HCT116 (cell line): ENCODE data around the gene BMPER. TPM values are rescaled to one million over a fixed set of nuclear protein-coding genes. Genes with fewer than 3 reads are reported as not detected.

Experiments used
- ATAC-seq: fragments of 200-7000 bp; cut with Tn5 transposase; 2 replicates; pipeline ENCODE4 v1.9.1; 2020; ENCODE audit warnings: mild to moderate bottlenecking, moderate library complexity
- BruUV-seq: library from RNA; stranded (reverse); fragments of 400-500 nt; replicated peaks from 2 replicates; lab custom pipeline; 2021; lab: Mats Ljungman, UMichigan
- CTCF ChIA-PET: fragments of 300-600 bp; sonication (Branson Sonifier 250); formaldehyde crosslinking; loops from one replicate; lab custom pipeline; 2021; ENCODE audit warnings: antibody characterized with exemption; lab: Charles Lee
- POLR2A ChIA-PET: fragments of 300-600, 350-600 bp; sonication (Branson Sonifier 250); formaldehyde crosslinking; loops from one replicate; lab custom pipeline; 2021; ENCODE audit warnings: antibody characterized with exemption; lab: Charles Lee
- RAD21 ChIA-PET, 2 experiments: fragments of 300-600 bp; sonication (Branson Sonifier 250); formaldehyde crosslinking; loops; one replicate each; lab custom pipeline; 2023; ENCODE audit warnings: low total read pairs in 2 of 2; ENCODE audit not compliant: uncharacterized antibody in 2 of 2, unreplicated experiment in 2 of 2, low non-redundant PET in 1 of 2; lab: Charles Lee
- DNase-seq: peaks from one replicate; pipeline ENCODE4 v3.0.0-alpha.2; 2010; ENCODE audit warnings: low read depth, low spot score
- H2AFZ ChIP-seq: fragments of 200-600 bp; shearing (Covaris generic), sonication (generic); 2 replicates; pipeline ENCODE4 v1.6.1; 2017; ENCODE audit warnings: low read depth, mixed run types, mixed read lengths, antibody characterized with exemption, low read length; ENCODE audit not compliant: poor library complexity, severe bottlenecking
- H3K27ac ChIP-seq: 2 replicates; pipeline ENCODE4 v1.5.1; 2012; ENCODE audit warnings: low read depth, low read length
- H3K27me3 ChIP-seq: fragments of 200-600 bp; sonication (generic); 2 replicates; pipeline ENCODE4 v1.6.1; 2016; ENCODE audit warnings: mixed run types, low read length, mixed read lengths; ENCODE audit not compliant: insufficient read depth
- H3K36me3 ChIP-seq, 2 experiments: fragments of 200-500 bp in 1 of 2; fragments of 200-600 bp in 1 of 2; sonication (Bioruptor generic) in 1 of 2; sonication (generic) in 1 of 2; 2 replicates each; pipeline versions ENCODE4 v1.5.1 to v1.6.1; 2014 to 2016; ENCODE audit warnings: low read length in 2 of 2, inconsistent platforms in 1 of 2, mixed read lengths in 1 of 2, mixed run types in 1 of 2; ENCODE audit not compliant: insufficient read depth in 2 of 2, control insufficient read depth in 1 of 2
- H3K4me1 ChIP-seq, 2 experiments: fragments of 200-600 bp in 1 of 2; sonication (generic) in 1 of 2; 2 replicates each; pipeline versions ENCODE4 v1.5.1 to v1.6.1; 2012 to 2017; ENCODE audit warnings: low read length in 2 of 2, inconsistent platforms in 1 of 2, mild to moderate bottlenecking in 1 of 2, mixed read lengths in 1 of 2, mixed run types in 1 of 2, moderate library complexity in 1 of 2; ENCODE audit not compliant: insufficient read depth in 2 of 2, control insufficient read depth in 1 of 2
- H3K4me2 ChIP-seq: fragments of 200-600 bp; sonication (generic); 2 replicates; pipeline ENCODE4 v1.6.1; 2017; ENCODE audit warnings: mixed run types, low read length, mixed read lengths
- H3K4me3 ChIP-seq, 2 experiments: fragments of 200-600 bp in 1 of 2; sonication (generic) in 1 of 2; replicated peaks in 1 of 2; 2 replicates each; pipeline ENCODE4 v1.5.1; 2011 to 2016; ENCODE audit warnings: low read length in 2 of 2, control low read depth in 1 of 2, low read depth in 1 of 2, mild to moderate bottlenecking in 1 of 2, mixed read lengths in 1 of 2, mixed run types in 1 of 2
- H3K79me2 ChIP-seq: fragments of 200-600 bp; sonication (generic); 2 replicates; pipeline ENCODE4 v1.6.1; 2017; ENCODE audit warnings: mild to moderate bottlenecking, mixed run types, low read length, moderate library complexity, mixed read lengths; ENCODE audit not compliant: insufficient read depth
- H3K9ac ChIP-seq: fragments of 200-600 bp; sonication (generic); 2 replicates; pipeline ENCODE4 v1.6.1; 2016; ENCODE audit warnings: low read length, mixed read lengths
- H3K9me2 ChIP-seq: fragments of 200-600 bp; sonication (generic), shearing (Covaris generic); 2 replicates; pipeline ENCODE4 v1.6.1; 2017; ENCODE audit warnings: mixed run types, mild to moderate bottlenecking, moderate library complexity; ENCODE audit not compliant: insufficient read depth
- H3K9me3 ChIP-seq, 2 experiments: fragments of 200-500 bp in 1 of 2; fragments of 200-600 bp in 1 of 2; sonication (Bioruptor generic) in 1 of 2; sonication (generic) in 1 of 2; 2 replicates each; pipeline ENCODE4 v1.6.1; 2014 to 2017; ENCODE audit warnings: low read length in 2 of 2, mixed read lengths in 2 of 2, inconsistent platforms in 1 of 2, low read depth in 1 of 2, mild to moderate bottlenecking in 1 of 2, mixed run types in 1 of 2, moderate library complexity in 1 of 2; ENCODE audit not compliant: control insufficient read depth in 1 of 2, insufficient read depth in 1 of 2
- H4K20me1 ChIP-seq: fragments of 200-600 bp; sonication (generic), shearing (Covaris generic); 2 replicates; pipeline ENCODE4 v1.6.1; 2017; ENCODE audit warnings: mixed run types, mild to moderate bottlenecking, moderate library complexity; ENCODE audit not compliant: insufficient read depth
- CBX3 ChIP-seq: IDR thresholded peaks from 2 replicates; pipeline ENCODE4 v1.6.1; 2012; ENCODE audit warnings: low read depth
- EGR1 ChIP-seq: IDR thresholded peaks from 2 replicates; pipeline ENCODE4 v1.6.1; 2012; ENCODE audit warnings: low read depth
- EZH2 ChIP-seq: fragments of 200-600 bp; sonication (generic); IDR thresholded peaks from 2 replicates; pipeline ENCODE4 v1.6.1; 2017; ENCODE audit warnings: antibody characterized with exemption, mixed run types
- POLR2AphosphoS5 ChIP-seq: IDR thresholded peaks from 2 replicates; pipeline ENCODE4 v1.6.1; 2011; ENCODE audit warnings: mild to moderate bottlenecking, low read depth, low read length, moderate library complexity
- REST ChIP-seq: IDR thresholded peaks from 2 replicates; pipeline ENCODE4 v1.6.1; 2012; ENCODE audit warnings: low read depth
- ZNF274 ChIP-seq: fragments of 200-500 bp; sonication (Bioruptor generic); IDR thresholded peaks from 2 replicates; pipeline ENCODE4 v1.6.1; 2014; ENCODE audit warnings: mild to moderate bottlenecking, low read depth, low read length, inconsistent platforms
- intact Hi-C: fragments of 100-400 bp; cut with micrococcal nuclease; formaldehyde crosslinking; loops from 2 replicates; pipeline ENCODE4 v1.10.0; 2022
- total RNA-seq: library from RNA; stranded (reverse); gene quantifications from one replicate; pipeline ENCODE4 v1.2.1, GENCODE V29; 2021; ENCODE audit not compliant: unreplicated experiment
- TF ChIP-seq, protein P1 (sequence below), 3 experiments: fragments of 200-600 bp in 1 of 3; sonication (generic) in 1 of 3; IDR thresholded peaks in 2 of 3; conservative IDR thresholded peaks in 1 of 3; 2 replicates each; pipeline ENCODE4 v1.5.1; 2012 to 2017; ENCODE audit warnings: low read depth in 2 of 3, low read length in 2 of 3, antibody characterized with exemption in 1 of 3, borderline replicate concordance in 1 of 3, control low read depth in 1 of 3, mild to moderate bottlenecking in 1 of 3, mixed read lengths in 1 of 3, mixed run types in 1 of 3, moderate library complexity in 1 of 3; ENCODE audit not compliant: insufficient read depth in 1 of 3

The BMPER gene
- total RNA-seq, 1 experiment from 2014 or later = not detected

- no peak for ATAC-seq
- TF ChIP-seq POLR2AphosphoS5 (no peak), CBX3 (no peak), ZNF274 (no peak), REST (no peak), EZH2 (no peak), EGR1 (no peak)
- TF ChIP-seq, protein P1, sequence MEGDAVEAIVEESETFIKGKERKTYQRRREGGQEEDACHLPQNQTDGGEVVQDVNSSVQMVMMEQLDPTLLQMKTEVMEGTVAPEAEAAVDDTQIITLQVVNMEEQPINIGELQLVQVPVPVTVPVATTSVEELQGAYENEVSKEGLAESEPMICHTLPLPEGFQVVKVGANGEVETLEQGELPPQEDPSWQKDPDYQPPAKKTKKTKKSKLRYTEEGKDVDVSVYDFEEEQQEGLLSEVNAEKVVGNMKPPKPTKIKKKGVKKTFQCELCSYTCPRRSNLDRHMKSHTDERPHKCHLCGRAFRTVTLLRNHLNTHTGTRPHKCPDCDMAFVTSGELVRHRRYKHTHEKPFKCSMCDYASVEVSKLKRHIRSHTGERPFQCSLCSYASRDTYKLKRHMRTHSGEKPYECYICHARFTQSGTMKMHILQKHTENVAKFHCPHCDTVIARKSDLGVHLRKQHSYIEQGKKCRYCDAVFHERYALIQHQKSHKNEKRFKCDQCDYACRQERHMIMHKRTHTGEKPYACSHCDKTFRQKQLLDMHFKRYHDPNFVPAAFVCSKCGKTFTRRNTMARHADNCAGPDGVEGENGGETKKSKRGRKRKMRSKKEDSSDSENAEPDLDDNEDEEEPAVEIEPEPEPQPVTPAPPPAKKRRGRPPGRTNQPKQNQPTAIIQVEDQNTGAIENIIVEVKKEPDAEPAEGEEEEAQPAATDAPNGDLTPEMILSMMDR (IDR thresholded peaks at IDR 0.05 in 2 of 3, conservative IDR thresholded peaks at IDR 0.05 in 1 of 3; ENCODE audit: borderline replicate concordance in 1 of 3, insufficient read depth in 1 of 3, low read depth in 2 of 3, low read length in 2 of 3) = no peak
- no peak overlapping the region for H3K4me2 ChIP-seq
- no peaks in the 10 kb centered on the region for H3K9me2 ChIP-seq
- H4K20me1 ChIP-seq = no peaks in the 10 kb centered on the region
- H3K9me3 ChIP-seq = no peaks in the 10 kb centered on the region
- BruUV-seq = no TSS peak
- H3K9ac ChIP-seq = no peak overlapping the region
- RAD21 ChIA-PET = no interaction called here
- H3K36me3 ChIP-seq = no peaks in the 10 kb centered on the region
- CTCF ChIA-PET = no interaction called here
- DNase-seq = no peak
- intact Hi-C loops = no loop called here
- POLR2A ChIA-PET = no interaction called here
- H3K27me3 ChIP-seq = peaks cover 12% of the 10 kb centered on the region; the same call in 1 of the 2 replicates
- H3K27ac ChIP-seq = no peak overlapping the region
- H3K4me1 ChIP-seq = no peaks in the 10 kb centered on the region
- no peaks in the 10 kb centered on the region for H3K79me2 ChIP-seq
- H2AFZ ChIP-seq = no peak overlapping the region
- H3K4me3 ChIP-seq = no peak overlapping the region
Measured at GRCh38 chr7:33917661-33918060, 12.3 kb downstream of the BMPER start.
